Effector memory CD8-positive, alpha-beta T cell (primary cell): ENCODE results near the gene TTC3.
"Not testable (repeated sequence)": the region's sequence is repeated elsewhere in the genome, so short reads cannot be mapped to it uniquely, and the experiment has no call there.

ENCODE experiments used
- ATAC-seq: fragments of 150-1000 bp; cut with Tn5 transposase; replicated peaks from 2 replicates; pipeline ENCODE4 v1.10.0; 2021; ENCODE audit warnings: mild to moderate bottlenecking, moderate library complexity
- DNase-seq, 3 experiments: peaks; one replicate each; pipeline ENCODE4 v3.0.0; 2021
- H3K27ac Mint-ChIP-seq, 2 donors: one replicate each; pipeline ENCODE4 v1.8.0; 2022; ENCODE audit warnings: mild to moderate bottlenecking in 2 of 2, mixed read lengths in 2 of 2, moderate library complexity in 2 of 2
- H3K27me3 Mint-ChIP-seq, 2 donors: one replicate each; pipeline ENCODE4 v1.8.0; 2022; ENCODE audit warnings: mixed read lengths in 2 of 2
- H3K36me3 Mint-ChIP-seq: one replicate; pipeline ENCODE4 v1.8.0; 2022; ENCODE audit warnings: mild to moderate bottlenecking, moderate library complexity, mixed read lengths; ENCODE audit not compliant: insufficient read depth
- H3K4me1 Mint-ChIP-seq, 2 donors: one replicate each; pipeline ENCODE4 v1.8.0; 2022; ENCODE audit warnings: low read depth in 2 of 2, mixed read lengths in 2 of 2
- H3K4me3 Mint-ChIP-seq, 2 donors: one replicate each; pipeline ENCODE4 v1.8.0; 2022; ENCODE audit warnings: mild to moderate bottlenecking in 2 of 2, mixed read lengths in 2 of 2, moderate library complexity in 2 of 2
- H3K9me3 Mint-ChIP-seq, 2 donors: one replicate each; pipeline ENCODE4 v1.8.0; 2022; ENCODE audit warnings: mixed read lengths in 2 of 2

The TTC3 gene

GRCh38 chr21:37044643-37045042 lies 28.4 kb upstream of the TTC3 start:
- Mint-ChIP-seq H3K36me3 (no peaks in the 10 kb centered on the region), H3K9me3 (no peaks in the 10 kb centered on the region), H3K27me3 (peaks cover 17 to 38% of the 10 kb centered on the region in 2 donors), H3K27ac (peak overlapping the region in 1 of 2 donors; percentile 28), H3K4me3 (peak overlapping the region in 1 of 2 donors; percentile 10), H3K4me1 (peaks cover 9 to 12% of the 10 kb centered on the region in 2 donors)
- ATAC-seq (no peak), DNase-seq (no peak)

GRCh38 chr21:37045149-37045548 lies 27.9 kb upstream of the TTC3 start:
- peak in 1 of 3 experiments; percentile 5 for DNase-seq
- no peaks in the 10 kb centered on the region for H3K9me3 Mint-ChIP-seq
- peak overlapping the region in 1 of 2 donors; percentile 10 for H3K4me3 Mint-ChIP-seq
- H3K27me3 Mint-ChIP-seq = peaks cover 12 to 44% of the 10 kb centered on the region in 2 donors
- no peaks in the 10 kb centered on the region for H3K36me3 Mint-ChIP-seq
- peak; percentile 63 for ATAC-seq
- H3K27ac Mint-ChIP-seq = peak overlapping the region in 1 of 2 donors; percentile 28
- H3K4me1 Mint-ChIP-seq = peaks cover 9 to 12% of the 10 kb centered on the region in 2 donors

- no peak for ATAC-seq
- Mint-ChIP-seq H3K9me3 (no peaks in the 10 kb centered on the region), H3K4me3 (no peak overlapping the region), H3K36me3 (no peaks in the 10 kb centered on the region), H3K27ac (no peak overlapping the region), H3K4me1 (peaks cover 9 to 12% of the 10 kb centered on the region in 2 donors), H3K27me3 (peaks cover 11 to 48% of the 10 kb centered on the region in 2 donors)
- DNase-seq = no peak
Measured at GRCh38 chr21:37045556-37045955, 27.5 kb upstream of the TTC3 start.

GRCh38 chr21:37047079-37047478 lies 26.0 kb upstream of the TTC3 start:
- Mint-ChIP-seq H3K27ac (no peak overlapping the region), H3K9me3 (no peaks in the 10 kb centered on the region), H3K27me3 (peaks cover 11 to 58% of the 10 kb centered on the region in 2 donors), H3K4me3 (no peak overlapping the region), H3K36me3 (no peaks in the 10 kb centered on the region), H3K4me1 (peaks cover 9 to 12% of the 10 kb centered on the region in 2 donors)
- ATAC-seq (no peak), DNase-seq (no peak)

GRCh38 chr21:37049741-37050140 lies 23.3 kb upstream of the TTC3 start:
- Mint-ChIP-seq H3K4me1 (peaks cover 4 to 10% of the 10 kb centered on the region in 2 donors), H3K27me3 (peaks cover 11 to 51% of the 10 kb centered on the region in 2 donors)
- H3K9me3 Mint-ChIP-seq, ATAC-seq, H3K36me3 Mint-ChIP-seq, H3K4me3 Mint-ChIP-seq, H3K27ac Mint-ChIP-seq, DNase-seq: not testable (repeated sequence)

GRCh38 chr21:37055271-37055855 lies 17.7 kb upstream of the TTC3 start:
- Mint-ChIP-seq H3K36me3 (no peaks in the 10 kb centered on the region), H3K4me1 (no peaks in the 10 kb centered on the region), H3K4me3 (no peak overlapping the region), H3K27me3 (peaks cover 0 to 13% of the 10 kb centered on the region in 2 donors), H3K9me3 (no peaks in the 10 kb centered on the region), H3K27ac (no peak overlapping the region)
- no peak for DNase-seq
- ATAC-seq = no peak

GRCh38 chr21:37057614-37058013 lies 15.4 kb upstream of the TTC3 start:
- Mint-ChIP-seq H3K36me3 (no peaks in the 10 kb centered on the region), H3K4me1 (no peaks in the 10 kb centered on the region), H3K4me3 (no peak overlapping the region), H3K27me3 (no peaks in the 10 kb centered on the region), H3K9me3 (no peaks in the 10 kb centered on the region), H3K27ac (no peak overlapping the region)
- DNase-seq (no peak), ATAC-seq (no peak)

GRCh38 chr21:37058261-37058660 lies 14.8 kb upstream of the TTC3 start:
- H3K4me1 Mint-ChIP-seq = no peaks in the 10 kb centered on the region
- no peaks in the 10 kb centered on the region for H3K36me3 Mint-ChIP-seq
- no peaks in the 10 kb centered on the region for H3K9me3 Mint-ChIP-seq
- no peak overlapping the region for H3K27ac Mint-ChIP-seq
- no peaks in the 10 kb centered on the region for H3K27me3 Mint-ChIP-seq
- no peak overlapping the region for H3K4me3 Mint-ChIP-seq
- DNase-seq (no peak), ATAC-seq (no peak)

- no peak overlapping the region for H3K27ac Mint-ChIP-seq
- DNase-seq = no peak
- no peaks in the 10 kb centered on the region for H3K4me1 Mint-ChIP-seq
- no peaks in the 10 kb centered on the region for H3K27me3 Mint-ChIP-seq
- H3K36me3 Mint-ChIP-seq = no peaks in the 10 kb centered on the region
- no peak for ATAC-seq
- no peaks in the 10 kb centered on the region for H3K9me3 Mint-ChIP-seq
- H3K4me3 Mint-ChIP-seq = no peak overlapping the region
Measured at GRCh38 chr21:37059181-37059580, 13.9 kb upstream of the TTC3 start.

GRCh38 chr21:37060296-37060695 lies 12.8 kb upstream of the TTC3 start:
- H3K4me3 Mint-ChIP-seq = no peak overlapping the region
- DNase-seq (no peak), ATAC-seq (no peak)
- H3K9me3 Mint-ChIP-seq = no peaks in the 10 kb centered on the region
- no peaks in the 10 kb centered on the region for H3K4me1 Mint-ChIP-seq
- H3K27me3 Mint-ChIP-seq = no peaks in the 10 kb centered on the region
- no peak overlapping the region for H3K27ac Mint-ChIP-seq
- H3K36me3 Mint-ChIP-seq = peaks cover under 1% of the 10 kb centered on the region

- Mint-ChIP-seq H3K4me3 (no peak overlapping the region), H3K27ac (no peak overlapping the region), H3K36me3 (peaks cover 6% of the 10 kb centered on the region), H3K9me3 (no peaks in the 10 kb centered on the region), H3K27me3 (no peaks in the 10 kb centered on the region), H3K4me1 (no peaks in the 10 kb centered on the region)
- no peak for ATAC-seq
- DNase-seq = no peak
Measured at GRCh38 chr21:37061926-37062592, 11.0 kb upstream of the TTC3 start.

GRCh38 chr21:37062593-37062935 lies 10.5 kb upstream of the TTC3 start:
- H3K27me3 Mint-ChIP-seq = no peaks in the 10 kb centered on the region
- H3K9me3 Mint-ChIP-seq = no peaks in the 10 kb centered on the region
- ATAC-seq = no peak
- no peak overlapping the region for H3K4me3 Mint-ChIP-seq
- DNase-seq = no peak
- H3K27ac Mint-ChIP-seq = no peak overlapping the region
- no peaks in the 10 kb centered on the region for H3K4me1 Mint-ChIP-seq
- peaks cover 6% of the 10 kb centered on the region for H3K36me3 Mint-ChIP-seq

GRCh38 chr21:37063433-37063832 lies 9.6 kb upstream of the TTC3 start:
- ATAC-seq (no peak), DNase-seq (no peak)
- Mint-ChIP-seq H3K9me3 (peaks cover 0 to 1% of the 10 kb centered on the region in 2 donors), H3K36me3 (peaks cover 6% of the 10 kb centered on the region), H3K4me3 (no peak overlapping the region), H3K4me1 (peaks cover 0 to 1% of the 10 kb centered on the region in 2 donors), H3K27me3 (no peaks in the 10 kb centered on the region), H3K27ac (no peak overlapping the region)

GRCh38 chr21:37064841-37065240 lies 8.2 kb upstream of the TTC3 start:
- DNase-seq = no peak
- Mint-ChIP-seq H3K27ac (no peak overlapping the region), H3K9me3 (peaks cover 0 to 2% of the 10 kb centered on the region in 2 donors), H3K36me3 (peaks cover 6% of the 10 kb centered on the region), H3K27me3 (no peaks in the 10 kb centered on the region), H3K4me3 (no peak overlapping the region), H3K4me1 (peaks cover under 1 to 3% of the 10 kb centered on the region in 2 donors)
- no peak for ATAC-seq
